Neuron (in vitro differentiated cells): ENCODE data around the gene GPR171.

ENCODE experiments used
- H2AFZ ChIP-seq: one replicate; pipeline ENCODE4 v1.6.1; 2013; ENCODE audit warnings: low read depth, mild to moderate bottlenecking, inconsistent platforms, low read length, moderate library complexity
- H3K27me3 ChIP-seq: one replicate; pipeline ENCODE4 v1.6.1; 2013; ENCODE audit warnings: low read length; ENCODE audit not compliant: insufficient read depth
- H3K36me3 ChIP-seq: one replicate; pipeline ENCODE4 v1.6.1; 2013; ENCODE audit warnings: low read length; ENCODE audit not compliant: insufficient read depth
- H3K4me1 ChIP-seq: one replicate; pipeline ENCODE4 v1.6.1; 2013; ENCODE audit warnings: low read length; ENCODE audit not compliant: insufficient read depth
- H3K4me3 ChIP-seq: 2 replicates; pipeline ENCODE4 v1.5.1; 2013; ENCODE audit warnings: mild to moderate bottlenecking, low read length, moderate library complexity
- H3K9me3 ChIP-seq: one replicate; pipeline ENCODE4 v1.6.1; 2013; ENCODE audit warnings: low read length

The GPR171 gene

DNA sequence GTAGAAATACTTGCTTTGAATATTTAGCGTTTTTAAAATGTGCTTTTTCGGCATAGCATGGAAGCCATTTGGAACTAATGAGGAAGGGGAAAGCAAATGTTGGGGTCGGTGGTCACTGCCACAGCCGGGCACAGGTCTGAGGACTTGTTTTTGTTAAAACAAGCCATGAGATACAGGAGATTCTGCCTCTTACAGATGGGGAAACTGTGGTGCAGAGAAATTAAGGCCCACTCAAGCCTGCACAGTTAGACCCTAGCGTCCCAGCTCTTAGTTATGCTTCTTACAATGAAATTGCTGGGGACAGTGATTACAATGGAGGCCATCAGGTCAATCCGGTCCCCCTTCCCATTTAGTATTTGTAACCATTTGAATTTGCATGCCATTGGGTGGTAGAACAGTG, 2.5 kb upstream of the GPR171 start:
- no peaks in the 10 kb centered on the region for H3K9me3 ChIP-seq
- no peaks in the 10 kb centered on the region for H3K36me3 ChIP-seq
- H3K4me3 ChIP-seq: no peak overlapping the region
- no peak overlapping the region for H2AFZ ChIP-seq
- no peaks in the 10 kb centered on the region for H3K4me1 ChIP-seq
- no peaks in the 10 kb centered on the region for H3K27me3 ChIP-seq

DNA sequence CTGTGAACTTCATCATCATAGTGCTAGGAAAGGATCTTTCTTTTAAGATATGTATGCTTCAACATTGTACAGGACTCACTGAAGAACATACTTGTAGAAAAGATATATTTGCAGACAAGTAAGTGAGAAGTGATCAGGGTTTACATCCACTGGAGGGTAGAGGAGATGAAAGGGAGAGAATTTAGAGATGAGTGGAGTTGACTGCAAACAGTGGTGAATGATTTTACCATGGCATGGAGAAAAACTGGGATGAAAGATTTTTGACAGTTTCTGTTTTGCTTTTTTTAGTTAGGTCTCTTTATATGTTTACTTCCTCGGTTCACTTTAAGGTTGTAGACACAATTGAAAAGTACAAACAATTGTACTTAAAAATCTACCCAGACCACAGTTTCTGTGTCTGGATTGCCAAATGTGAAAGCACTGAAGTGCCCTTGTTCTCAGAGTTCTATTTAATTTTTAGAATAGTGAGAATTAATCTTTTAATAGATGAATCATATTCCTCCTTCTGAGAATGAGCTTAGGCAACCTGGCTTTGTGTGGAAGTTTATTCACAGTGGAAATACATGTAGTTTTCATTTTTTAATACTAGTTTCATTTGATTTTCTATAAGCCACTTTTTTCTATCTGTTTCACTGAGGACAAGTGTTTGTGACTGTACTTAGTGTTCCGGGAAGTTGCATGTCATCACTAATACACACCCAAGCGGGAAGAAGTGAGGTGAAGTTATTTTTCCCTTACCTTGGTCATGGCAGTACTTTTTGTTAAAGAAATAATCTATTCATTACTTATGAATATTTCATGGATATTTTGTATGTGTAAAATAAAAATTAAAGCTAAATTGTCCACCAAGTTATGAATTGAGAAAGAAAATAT, 1.8 kb upstream of the GPR171 start:
- Histone ChIP-seq H3K4me1 (no peaks in the 10 kb centered on the region), H3K4me3 (no peak overlapping the region), H2AFZ (no peak overlapping the region), H3K36me3 (no peaks in the 10 kb centered on the region), H3K27me3 (no peaks in the 10 kb centered on the region), H3K9me3 (no peaks in the 10 kb centered on the region)

DNA sequence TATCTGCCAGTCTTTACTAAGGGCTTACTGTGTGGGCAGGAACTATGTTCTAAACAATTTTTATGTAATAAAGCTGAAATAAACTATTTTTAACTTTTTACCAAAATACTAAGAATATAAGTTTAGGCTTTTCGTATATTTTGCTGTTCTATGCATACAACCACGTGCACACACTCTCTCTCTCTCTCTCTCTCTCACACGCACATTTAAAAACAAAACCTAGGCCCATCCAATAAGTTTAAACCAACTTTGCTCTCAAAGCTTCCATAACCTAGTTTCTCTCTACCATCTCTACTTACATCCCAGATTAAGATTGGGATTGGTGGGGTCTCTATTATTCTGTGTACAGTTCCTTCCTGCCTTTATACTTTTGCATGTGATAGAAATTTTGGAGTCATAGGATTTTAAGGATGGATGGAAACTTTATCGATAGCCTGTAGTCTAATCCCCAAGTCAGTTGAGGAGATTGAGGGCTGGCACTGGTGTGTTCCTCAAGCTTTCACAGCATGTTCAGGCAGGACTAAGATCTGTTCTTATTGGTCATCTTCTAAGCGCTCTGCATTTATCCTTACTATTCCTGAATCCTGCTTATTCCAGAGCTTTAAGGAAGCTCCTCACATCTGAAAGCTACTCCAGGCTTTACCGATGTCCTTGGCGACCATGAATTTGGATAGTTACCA, 1.8 kb downstream of the GPR171 start:
- H3K9me3 ChIP-seq: no peaks in the 10 kb centered on the region

DNA sequence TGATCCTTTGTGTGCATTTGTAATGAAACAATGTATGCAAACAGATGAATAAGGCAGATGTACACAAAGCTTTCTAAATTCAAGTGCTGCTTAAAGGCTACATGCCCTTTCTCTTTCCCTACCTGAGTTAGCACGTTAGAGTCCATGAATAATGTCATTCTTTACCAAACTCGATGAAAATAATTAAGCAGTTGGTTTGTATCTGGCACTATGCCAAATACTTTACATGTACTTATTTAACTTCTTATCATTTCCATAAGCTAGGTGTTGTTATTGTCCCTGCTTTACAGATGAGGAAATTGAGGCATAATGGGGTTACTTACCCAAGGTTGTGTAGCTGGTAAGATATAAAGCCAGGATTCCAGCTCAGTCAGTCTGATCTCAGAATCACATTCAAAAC, 2.4 kb downstream of the GPR171 start:
- no peak overlapping the region for H3K4me3 ChIP-seq
- H3K27me3 ChIP-seq: no peaks in the 10 kb centered on the region

More for the DNA sequence above, 1.8 kb downstream of the GPR171 start:
- Histone ChIP-seq H3K4me1 (peaks cover 11% of the 10 kb centered on the region), H3K4me3 (no peak overlapping the region), H2AFZ (no peak overlapping the region), H3K36me3 (no peaks in the 10 kb centered on the region), H3K27me3 (no peaks in the 10 kb centered on the region)

DNA sequence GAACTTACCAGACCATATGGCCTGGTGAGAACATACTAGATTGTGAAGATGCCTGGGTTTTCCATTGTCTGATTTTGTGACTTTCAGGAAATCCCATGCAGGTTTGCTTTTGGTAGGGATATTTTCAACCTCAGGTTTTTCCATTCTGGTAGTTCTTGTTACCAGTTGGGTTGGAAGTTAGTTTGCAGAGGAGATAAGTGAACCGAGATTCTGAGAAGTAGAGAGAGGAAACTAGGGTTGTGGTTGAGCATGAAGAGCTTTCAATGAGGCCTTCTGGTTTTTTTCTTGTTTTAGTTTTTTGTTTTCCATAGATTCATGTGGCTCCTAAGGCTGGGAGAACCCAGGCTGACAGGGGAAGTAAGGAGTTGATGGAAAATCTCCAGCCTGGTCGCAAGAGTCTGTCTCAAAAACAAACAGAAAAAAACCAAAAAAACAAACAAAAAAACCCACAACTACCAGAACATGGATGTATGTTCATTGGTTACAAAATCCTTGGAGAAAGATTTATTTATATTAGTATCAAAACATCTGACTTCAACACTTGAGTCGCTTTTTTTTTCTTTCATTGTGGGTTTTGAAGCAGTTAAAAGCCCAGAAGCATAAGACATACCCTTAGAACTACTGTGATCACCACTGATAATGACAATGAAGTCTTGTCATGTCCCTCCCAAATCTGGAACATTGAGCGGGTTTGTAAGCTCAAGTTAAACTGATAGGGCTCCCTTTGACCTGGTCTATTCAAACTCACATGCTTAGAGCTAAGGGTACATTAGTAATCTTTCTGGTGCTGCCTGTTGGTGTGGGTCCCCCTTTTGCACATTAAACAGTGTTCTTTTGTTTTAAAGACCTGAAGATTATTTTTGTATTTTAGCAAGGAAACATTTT, 3.2 kb downstream of the GPR171 start:
- no peaks in the 10 kb centered on the region for H3K9me3 ChIP-seq
- H3K27me3 ChIP-seq: no peaks in the 10 kb centered on the region
- no peak overlapping the region for H3K4me3 ChIP-seq
- no peak overlapping the region for H2AFZ ChIP-seq
- peaks cover 17% of the 10 kb centered on the region for H3K4me1 ChIP-seq
- no peaks in the 10 kb centered on the region for H3K36me3 ChIP-seq

More for the DNA sequence above, 2.4 kb downstream of the GPR171 start:
- H2AFZ ChIP-seq: no peak overlapping the region
- peaks cover 17% of the 10 kb centered on the region for H3K4me1 ChIP-seq
- no peaks in the 10 kb centered on the region for H3K9me3 ChIP-seq
- H3K36me3 ChIP-seq: no peaks in the 10 kb centered on the region

- H3K36me3 ChIP-seq: no peaks in the 10 kb centered on the region
- H3K27me3 ChIP-seq: no peaks in the 10 kb centered on the region
- no peak overlapping the region for H2AFZ ChIP-seq
- H3K4me1 ChIP-seq: peaks cover 17% of the 10 kb centered on the region
- H3K9me3 ChIP-seq: no peaks in the 10 kb centered on the region
- no peak overlapping the region for H3K4me3 ChIP-seq
Observed at GRCh38 chr3:151198849-151199248, 4.2 kb downstream of the GPR171 start.

- no peaks in the 10 kb centered on the region for H3K9me3 ChIP-seq
- H3K36me3 ChIP-seq: no peaks in the 10 kb centered on the region
- no peak overlapping the region for H2AFZ ChIP-seq
- H3K4me3 ChIP-seq: no peak overlapping the region
- H3K4me1 ChIP-seq: peaks cover 17% of the 10 kb centered on the region
- H3K27me3 ChIP-seq: no peaks in the 10 kb centered on the region
Observed at GRCh38 chr3:151197981-151198767, 4.8 kb downstream of the GPR171 start.

DNA sequence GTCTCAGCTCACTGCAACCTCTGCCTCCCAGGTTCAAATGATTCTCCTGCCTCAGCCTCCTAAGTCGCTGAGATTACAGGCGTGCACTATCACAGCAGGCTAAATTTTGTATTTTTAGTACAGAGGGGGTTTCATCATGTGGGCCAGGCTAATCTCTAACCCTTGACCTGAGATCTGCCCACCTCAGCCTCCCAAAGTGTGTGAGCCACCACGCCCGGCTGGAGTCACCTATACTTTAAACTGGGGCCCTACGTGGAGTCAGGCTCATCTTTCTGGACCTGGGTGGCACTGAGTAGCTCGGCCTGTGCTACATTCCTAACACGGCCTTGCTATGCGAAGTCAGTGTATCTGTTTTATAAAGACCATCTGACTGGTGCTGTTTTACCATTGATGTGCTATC, 5.8 kb downstream of the GPR171 start:
- no peaks in the 10 kb centered on the region for H3K36me3 ChIP-seq
- H3K27me3 ChIP-seq: no peaks in the 10 kb centered on the region
- H2AFZ ChIP-seq: no peak overlapping the region
- peaks cover 17% of the 10 kb centered on the region for H3K4me1 ChIP-seq
- no peaks in the 10 kb centered on the region for H3K9me3 ChIP-seq
- no peak overlapping the region for H3K4me3 ChIP-seq

DNA sequence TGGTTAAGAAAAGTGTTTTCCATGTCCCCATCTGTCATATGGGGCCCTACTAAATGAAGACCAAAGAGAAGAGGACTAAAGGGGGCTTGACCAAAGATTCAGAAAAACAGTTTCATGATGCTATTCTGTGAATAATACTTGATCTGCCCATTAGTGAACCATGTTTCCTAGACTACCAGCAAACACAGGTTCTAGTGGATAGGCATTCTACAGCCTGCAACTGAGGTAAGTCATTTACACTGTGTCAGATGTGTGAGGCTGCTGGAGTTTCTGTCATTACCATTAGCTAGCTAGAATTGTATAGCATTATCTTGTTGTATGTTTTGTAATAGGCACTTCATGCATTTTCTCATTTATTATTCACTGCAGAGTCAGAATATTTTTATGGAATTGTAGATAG, 6.6 kb downstream of the GPR171 start:
- no peaks in the 10 kb centered on the region for H3K27me3 ChIP-seq
- H3K4me3 ChIP-seq: no peak overlapping the region
- H3K9me3 ChIP-seq: no peaks in the 10 kb centered on the region
- no peaks in the 10 kb centered on the region for H3K36me3 ChIP-seq
- peaks cover 17% of the 10 kb centered on the region for H3K4me1 ChIP-seq
- no peak overlapping the region for H2AFZ ChIP-seq

- no peak overlapping the region for H3K4me3 ChIP-seq
- no peaks in the 10 kb centered on the region for H3K36me3 ChIP-seq
- no peaks in the 10 kb centered on the region for H3K27me3 ChIP-seq
- no peaks in the 10 kb centered on the region for H3K9me3 ChIP-seq
- no peak overlapping the region for H2AFZ ChIP-seq
- H3K4me1 ChIP-seq: peaks cover 17% of the 10 kb centered on the region
Observed at GRCh38 chr3:151195826-151196225, 7.2 kb downstream of the GPR171 start.

DNA sequence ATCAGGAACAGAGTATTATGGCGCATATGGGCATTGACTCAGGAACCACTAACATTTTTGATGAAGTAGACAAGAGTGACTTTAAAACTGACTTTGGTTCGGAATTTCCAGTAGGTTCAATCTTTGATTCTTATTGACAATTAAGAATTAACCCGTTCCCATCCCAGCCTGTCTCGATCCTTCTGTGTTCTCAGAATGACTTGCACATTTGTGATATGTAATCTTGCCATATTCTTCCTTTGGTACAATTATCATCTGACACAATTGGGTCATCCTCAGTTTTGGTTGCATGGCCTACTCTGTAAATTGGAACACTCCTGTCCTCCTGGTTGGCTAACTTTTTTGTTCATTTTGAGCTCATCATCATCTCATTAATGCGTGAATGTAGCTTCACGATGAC, 10.5 kb downstream of the GPR171 start:
- Histone ChIP-seq H3K4me1 (peaks cover 17% of the 10 kb centered on the region), H3K36me3 (no peaks in the 10 kb centered on the region)

GRCh38 chr3:151191095-151191494, 11.9 kb downstream of the GPR171 start:
- H3K9me3 ChIP-seq: no peaks in the 10 kb centered on the region

More for the DNA sequence above, 10.5 kb downstream of the GPR171 start:
- no peak overlapping the region for H3K4me3 ChIP-seq
- no peaks in the 10 kb centered on the region for H3K27me3 ChIP-seq
- no peaks in the 10 kb centered on the region for H3K9me3 ChIP-seq
- no peak overlapping the region for H2AFZ ChIP-seq

More at GRCh38 chr3:151191095-151191494, 11.9 kb downstream of the GPR171 start:
- H3K4me1 ChIP-seq: peaks cover 5% of the 10 kb centered on the region
- no peak overlapping the region for H2AFZ ChIP-seq
- no peaks in the 10 kb centered on the region for H3K36me3 ChIP-seq
- no peaks in the 10 kb centered on the region for H3K27me3 ChIP-seq
- H3K4me3 ChIP-seq: no peak overlapping the region
